T-helper 1 cell treated with Interleukin-12 subunit alpha and Interleukin-12 subunit beta and Interleukin-4 antibody, amounts not matched to agents 30 ng/mL and 1 ng/mL, for 36 hours (primary cell): Measurements from ENCODE around the gene ZBTB11. TPM values are rescaled to one million over a fixed set of nuclear protein-coding genes. Genes with fewer than 3 reads are reported as not detected.
"Not testable (repeated sequence)": the region's sequence is repeated elsewhere in the genome, so short reads cannot be mapped to it uniquely, and the experiment has no call there.

Source experiments
- intact Hi-C: fragments of 100-400 bp; cut with micrococcal nuclease; formaldehyde crosslinking; loops from one replicate; pipeline ENCODE4 v1.15.1; 2024
- total RNA-seq: library from RNA; stranded (reverse); gene quantifications from 2 replicates; pipeline ENCODE4 v1.2.3, GENCODE V29; 2022

ZBTB11 gene
- total RNA-seq, 1 donor from 2014 or later = 33.2 TPM

DNA sequence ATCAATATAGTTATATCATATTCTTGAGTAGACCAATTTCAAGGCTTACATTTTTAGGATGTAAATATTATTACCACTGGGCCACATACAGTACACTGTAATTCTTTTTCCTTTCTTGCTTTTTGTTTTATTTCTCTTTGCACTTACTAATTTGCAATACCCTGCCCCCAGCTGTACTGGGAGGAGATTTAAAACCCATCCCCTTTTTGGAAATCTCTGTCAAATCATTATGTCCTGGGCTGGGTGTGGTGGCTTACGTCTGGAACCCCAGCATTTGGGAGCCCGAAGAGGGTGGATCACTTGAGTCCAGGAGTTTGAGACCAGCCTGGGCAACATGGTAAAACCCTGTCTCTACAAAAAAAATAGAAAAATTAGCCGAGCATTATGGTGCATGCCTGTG, 16.2 kb downstream of the ZBTB11 start:
- intact Hi-C loops = loop anchor here (10.0 kb wide), 1 partner anchor 926 kb away; no protein-coding TSS in a partner anchor

DNA sequence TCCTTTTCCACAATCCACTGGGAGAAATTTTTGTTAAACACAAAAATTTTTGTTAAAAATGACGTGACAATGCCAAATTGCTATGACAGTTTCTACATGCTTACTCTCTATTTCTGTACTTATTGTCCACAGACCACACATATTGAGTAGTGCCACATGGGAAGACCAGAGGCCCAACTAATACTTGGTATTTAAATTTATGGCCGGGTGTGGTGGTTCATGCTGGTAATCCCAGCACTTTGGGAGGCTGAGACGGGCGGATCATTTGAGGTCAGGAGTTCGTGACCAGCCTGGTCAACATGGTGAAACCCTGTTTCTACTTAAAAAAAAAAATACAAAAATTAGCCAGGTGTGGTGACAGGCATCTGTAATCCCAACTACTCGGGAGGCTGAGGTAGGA, 20.3 kb downstream of the ZBTB11 start:
- intact Hi-C loops = no loop called here

DNA sequence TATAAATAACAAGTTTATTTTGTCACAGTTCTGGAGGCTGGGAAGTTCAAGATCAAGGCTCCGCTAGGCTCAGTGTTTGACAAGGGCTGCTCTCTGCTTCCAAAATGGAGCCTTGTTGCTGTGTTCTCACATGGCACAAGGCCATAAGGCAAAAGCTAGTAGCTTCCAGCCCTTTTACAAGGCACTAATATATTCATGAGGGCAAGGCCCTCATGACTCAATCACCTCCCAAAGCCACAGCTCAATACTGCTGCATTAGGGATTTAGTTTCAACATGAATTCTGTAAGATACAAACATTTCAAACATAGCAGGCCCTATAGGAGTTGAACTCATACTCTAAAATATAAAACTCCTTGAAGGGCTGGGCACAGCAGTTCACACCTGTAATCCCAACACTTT, 30.2 kb downstream of the ZBTB11 start:
- intact Hi-C loops = no loop called here

DNA sequence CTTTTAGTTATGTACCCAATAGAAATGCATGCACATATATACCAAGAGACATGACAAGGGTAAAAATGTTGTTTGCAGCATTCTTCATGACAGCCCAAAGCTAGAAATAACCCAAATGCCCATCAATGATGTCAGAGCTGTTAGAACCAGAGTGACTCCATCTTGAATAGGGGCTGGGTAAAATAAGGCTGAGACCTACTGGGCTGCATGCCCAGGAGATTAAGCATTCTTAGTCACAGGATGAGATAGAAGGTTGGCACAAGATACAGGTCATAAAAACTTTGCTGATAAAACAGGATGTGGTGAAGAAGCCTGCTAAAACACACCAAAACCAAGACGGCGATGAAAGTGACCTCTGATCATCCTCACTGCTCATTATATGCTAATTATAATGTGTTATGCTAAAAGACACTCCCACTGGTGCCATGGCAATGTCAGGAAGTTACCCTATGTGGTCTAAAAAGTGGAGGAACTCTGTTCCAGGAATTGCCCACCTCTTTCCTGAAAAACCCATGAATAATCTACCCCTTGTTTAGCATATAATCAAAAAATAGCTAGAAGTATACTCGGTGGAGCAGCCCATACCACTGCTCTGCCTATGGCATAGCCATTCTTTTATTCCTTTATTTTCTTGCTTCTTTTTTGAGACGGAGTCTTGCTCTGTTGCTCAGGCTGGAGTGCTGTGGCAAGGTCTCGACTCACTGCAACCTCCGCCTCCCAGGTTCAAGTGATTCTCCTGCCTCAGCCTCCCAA, 32.9 kb downstream of the ZBTB11 start:
- intact Hi-C loops = no loop called here

DNA sequence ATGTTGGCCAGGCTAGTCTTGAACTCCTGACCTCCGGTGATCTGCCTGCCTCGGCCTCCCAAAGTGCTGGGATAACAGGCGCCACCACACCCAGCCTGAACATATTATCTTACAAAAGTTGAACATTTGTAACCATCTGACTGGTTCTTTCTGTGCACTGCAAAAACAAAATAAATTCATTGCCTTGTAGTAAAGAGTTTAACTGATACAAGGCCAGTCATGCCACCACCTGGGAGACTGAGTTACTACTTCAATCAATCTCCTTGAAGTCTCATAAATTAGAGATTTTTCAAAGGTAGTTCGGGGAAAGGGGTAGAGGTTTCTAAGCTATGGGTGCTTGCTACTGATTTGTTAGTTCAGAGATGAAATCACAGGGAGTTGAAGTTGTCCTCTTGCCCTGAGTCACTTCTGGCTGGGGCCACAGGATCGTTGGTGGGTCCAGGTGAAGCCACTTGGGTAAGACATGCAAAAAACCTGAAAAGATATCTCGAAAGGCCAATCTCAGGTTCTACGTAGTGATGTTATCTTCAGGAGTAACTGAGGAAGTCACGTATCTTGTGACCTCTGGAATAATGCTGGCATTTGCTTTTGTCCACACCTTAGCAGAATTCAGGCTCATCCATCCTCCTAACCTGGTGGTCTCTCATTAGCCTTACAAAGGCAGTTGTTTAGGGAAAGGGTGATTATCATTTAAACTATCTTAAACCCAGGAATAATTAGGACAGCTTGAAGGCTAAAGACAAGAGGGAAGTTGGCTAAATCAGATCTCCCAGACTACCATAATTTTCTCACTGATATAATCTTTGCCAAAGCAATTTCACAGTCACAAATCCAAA, 33.7 kb downstream of the ZBTB11 start:
- intact Hi-C loops = no loop called here

DNA sequence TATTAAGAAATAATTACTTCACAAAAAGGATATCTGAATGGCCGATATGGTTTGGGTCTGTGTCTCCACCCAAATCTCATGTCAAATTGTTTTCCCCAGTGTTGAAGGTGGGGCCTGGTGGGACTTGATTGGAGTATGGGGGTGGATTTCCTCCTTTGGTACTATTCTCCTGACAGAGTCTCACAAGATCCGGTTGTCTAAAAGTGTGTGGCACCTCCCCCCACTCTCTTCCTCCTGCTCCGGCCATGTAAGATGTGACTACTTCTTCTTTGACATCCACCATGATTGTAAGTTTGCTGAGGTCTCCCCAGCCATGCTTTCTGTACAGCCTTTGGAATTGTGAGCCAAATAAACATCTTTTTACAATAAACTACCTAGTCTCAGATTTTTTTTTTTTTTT, 34.5 kb downstream of the ZBTB11 start:
- intact Hi-C loops = no loop called here

DNA sequence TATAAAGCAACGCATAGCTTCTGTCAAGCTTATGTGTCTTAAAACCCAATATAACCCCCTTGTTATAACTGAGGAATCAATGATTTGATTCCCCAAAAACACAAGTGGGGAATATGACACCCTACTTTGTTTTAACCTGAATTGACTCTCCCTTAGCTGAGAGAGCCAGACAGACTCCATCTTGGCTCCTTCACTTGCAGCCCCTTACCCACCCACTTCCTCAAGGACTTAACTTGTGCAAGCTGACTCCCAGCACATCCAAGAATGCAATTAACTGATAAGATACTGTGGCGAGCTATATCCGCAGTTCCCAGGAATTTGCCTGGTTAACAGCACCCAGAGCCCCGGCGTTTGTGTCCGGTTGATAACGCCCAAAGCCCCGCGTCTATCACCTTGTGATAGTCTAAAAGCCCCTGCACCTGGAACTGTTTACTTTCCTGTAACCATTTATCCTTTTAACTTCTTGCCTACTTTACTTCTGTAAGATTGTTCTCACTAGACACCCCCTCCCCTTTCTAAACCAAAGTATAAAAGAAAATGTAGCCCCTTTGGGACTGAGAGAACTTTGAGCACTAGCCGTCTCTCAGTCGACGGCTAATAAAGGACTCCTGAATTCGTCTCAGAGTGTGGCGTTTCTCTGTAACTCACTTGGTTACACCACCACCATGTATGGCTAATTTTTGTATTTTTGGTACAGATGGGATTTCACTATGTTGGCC, 35.4 kb downstream of the ZBTB11 start:
- intact Hi-C loops = not testable (repeated sequence)

DNA sequence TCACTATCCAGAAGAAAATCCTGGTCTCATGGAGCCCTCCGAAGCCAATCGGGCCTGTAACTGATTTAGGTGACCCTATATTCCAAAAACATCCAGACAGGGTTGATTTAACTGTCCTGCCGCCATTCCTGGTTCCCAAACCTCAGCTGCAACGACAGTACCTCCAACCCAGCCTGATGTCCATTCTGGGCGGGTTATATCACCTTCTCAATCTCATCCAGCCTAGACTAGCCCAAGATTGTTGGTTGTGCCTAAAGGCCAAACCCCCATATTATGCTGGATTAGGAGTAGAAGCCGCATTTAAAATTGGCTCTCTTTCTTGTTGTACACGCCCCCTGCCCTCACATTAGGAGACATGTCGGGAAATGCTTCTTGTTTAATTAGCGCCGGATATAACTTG, 36.7 kb downstream of the ZBTB11 start:
- intact Hi-C loops = no loop called here

DNA sequence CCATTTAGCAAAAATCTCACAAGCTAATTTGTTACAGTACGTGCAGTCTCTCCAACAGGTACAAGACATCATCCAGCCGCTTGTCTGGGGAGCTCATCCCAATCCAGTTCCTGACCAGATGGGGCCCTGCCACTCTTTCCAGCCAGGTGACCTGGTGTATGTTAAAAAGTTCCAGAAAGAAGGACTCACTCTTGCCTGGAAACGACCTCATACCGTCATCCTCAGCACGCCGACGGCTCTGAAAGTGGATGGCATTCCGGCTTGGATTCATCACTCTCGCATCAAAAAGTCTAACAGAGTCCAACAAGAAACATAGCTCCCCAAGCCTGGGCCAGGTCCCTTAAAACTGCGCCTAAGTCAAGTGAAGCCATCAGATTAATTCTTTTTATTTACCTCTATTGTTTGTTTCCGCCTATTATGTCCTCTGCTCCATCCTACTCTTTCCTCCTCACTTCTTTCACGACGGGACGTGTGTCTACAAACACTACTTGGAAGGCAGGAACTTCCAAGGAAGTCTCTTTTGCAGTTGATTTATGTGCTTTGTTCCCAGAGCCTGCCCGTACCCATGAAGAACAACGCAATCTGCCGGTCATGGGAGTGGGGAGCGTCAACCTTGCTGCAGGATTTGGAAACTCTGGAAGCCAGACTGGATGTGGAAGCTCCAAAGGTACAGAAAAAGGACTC, 37.5 kb downstream of the ZBTB11 start:
- intact Hi-C loops = loop anchor here (5.0 to 10.0 kb wide), 5 partner anchors 242 to 1807 kb away; no protein-coding TSS in a partner anchor

DNA sequence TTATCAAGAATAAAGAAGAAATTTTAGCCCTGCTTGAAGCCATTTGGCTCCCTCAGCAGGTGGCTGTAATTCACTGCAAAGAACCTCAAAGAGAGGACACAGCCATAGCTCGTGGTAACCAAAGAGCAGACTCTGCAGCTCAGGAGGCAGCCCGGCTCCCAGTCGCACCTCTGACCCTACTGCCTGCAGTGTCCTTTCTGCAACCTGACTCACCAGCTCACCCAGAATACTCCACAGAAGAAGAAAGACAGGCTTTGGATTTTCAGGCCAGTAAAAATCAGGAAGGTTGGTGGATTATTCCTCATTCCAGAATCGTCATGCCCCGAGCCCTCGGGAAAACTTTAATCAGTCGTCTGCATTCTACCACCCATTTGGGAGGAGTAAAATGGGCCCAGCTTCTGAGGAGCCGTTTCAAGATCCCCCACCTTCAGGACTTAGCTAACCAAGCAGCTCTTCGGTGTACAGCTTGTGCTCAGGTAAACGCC, 38.6 kb downstream of the ZBTB11 start:
- intact Hi-C loops = loop anchor here (5.0 to 10.0 kb wide), 5 partner anchors 241 to 1806 kb away; no protein-coding TSS in a partner anchor

DNA sequence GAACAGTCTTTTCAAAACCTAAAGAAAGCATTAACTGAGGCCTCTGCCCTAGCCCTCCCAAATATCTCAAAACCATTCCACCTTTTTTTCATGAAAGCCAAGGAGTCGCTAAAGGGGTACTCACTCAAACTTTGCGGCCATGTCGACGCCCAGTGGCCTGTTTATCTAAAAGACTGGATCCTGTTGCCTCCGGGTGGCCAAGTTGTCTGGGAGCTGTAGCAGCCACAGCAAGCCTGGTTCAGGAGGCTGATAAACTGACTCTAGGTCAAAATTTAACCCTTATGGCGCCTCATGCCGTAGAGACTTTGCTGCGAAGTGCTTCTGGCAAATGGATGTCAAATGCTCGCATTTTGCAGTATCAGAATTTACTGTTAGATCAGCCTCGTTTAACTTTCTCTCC, 39.5 kb downstream of the ZBTB11 start:
- intact Hi-C loops = loop anchor here (2.0 to 10.0 kb wide), 6 partner anchors 240 to 1805 kb away; no protein-coding TSS in a partner anchor

DNA sequence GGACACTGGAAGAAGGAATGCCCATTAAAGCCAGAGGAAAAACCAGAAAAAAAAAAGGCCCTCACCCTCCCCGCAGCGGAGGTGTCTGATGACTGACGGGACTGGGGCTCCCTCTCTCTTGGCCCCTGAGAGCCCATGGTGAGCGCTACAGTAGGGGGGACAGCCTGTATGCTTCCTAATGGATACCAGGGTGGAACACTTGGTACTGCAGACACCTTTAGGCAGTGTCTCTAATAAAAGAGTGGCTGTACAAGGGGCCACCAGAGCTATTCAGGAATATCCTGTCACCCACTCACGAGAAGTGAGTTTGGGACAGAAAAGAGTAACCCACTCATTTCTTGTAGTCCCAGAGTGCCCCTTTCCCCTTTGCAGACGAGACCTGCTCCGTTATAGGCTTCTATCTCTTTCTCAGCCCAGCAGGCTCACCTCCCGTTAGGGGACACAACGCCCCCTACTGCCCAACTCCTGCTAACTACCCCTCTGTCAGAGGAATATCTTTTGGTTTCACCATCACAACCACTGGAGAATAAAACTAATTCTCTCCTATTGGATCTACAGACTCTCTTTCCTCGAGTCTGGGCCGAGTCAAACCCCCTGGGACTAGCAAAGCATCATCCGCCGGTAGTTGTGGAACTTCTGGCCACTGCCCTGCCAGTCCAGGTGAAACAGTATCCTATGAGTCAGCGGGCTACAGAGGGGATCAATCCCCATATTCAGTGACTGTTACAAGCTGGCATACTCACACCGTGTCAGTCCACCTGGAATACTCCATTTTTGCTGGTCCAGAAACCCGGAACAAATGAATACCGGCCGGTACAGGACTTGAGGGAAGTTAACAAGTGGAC, 40.8 kb downstream of the ZBTB11 start:
- intact Hi-C loops = loop anchor here (1.0 to 10.0 kb wide), 10 partner anchors 63 to 1804 kb away; no protein-coding TSS in a partner anchor

DNA sequence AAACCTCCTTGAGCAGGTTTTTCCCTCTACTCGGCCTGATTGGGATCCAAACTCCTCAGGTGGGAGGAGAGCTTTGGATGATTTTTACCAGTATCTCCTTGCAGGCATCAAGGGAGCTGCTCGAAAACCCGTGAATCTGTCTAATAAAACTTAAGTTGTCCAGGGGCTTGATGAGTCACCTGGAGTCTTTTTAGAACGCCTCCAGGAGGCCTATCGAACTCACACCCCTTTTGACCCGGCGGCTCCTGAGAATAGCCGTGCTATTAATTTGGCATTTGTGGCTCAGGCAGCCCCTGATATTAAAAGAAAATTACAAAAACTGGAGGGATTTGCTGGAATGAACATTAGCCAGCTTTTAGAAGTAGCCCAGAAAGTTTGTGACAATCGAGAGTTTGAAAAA, 41.6 kb downstream of the ZBTB11 start:
- intact Hi-C loops = loop anchor here (5.0 to 10.0 kb wide), 5 partner anchors 238 to 1803 kb away; no protein-coding TSS in a partner anchor

DNA sequence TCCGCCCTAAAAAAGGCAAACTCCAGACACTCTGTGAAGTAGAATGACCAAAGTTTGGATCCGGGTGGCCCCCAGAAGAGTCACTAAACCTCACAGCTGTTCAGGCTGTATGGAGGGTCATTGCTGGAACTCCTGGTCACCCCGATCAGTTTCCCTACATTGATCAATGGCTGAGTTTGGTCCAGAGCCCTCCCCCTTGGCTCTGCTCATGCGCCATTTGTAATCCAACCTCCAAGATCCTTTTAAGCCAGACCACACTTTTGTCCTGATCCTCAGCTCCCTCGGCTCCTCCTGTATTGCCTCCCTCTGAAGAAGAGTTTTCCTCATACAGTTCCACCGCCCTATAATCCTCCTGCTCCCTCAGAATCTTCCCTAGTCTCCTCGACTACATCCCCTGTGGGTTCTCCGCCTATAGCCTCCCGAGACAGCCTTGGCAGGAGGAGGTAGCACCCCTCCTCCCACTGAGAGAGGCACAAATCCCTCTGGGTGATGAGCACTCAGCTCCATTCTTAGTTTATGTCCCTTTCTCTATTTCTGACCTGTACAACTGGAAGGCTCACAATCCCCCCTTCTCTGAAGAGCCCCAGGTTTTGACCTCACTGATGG, 42.2 kb downstream of the ZBTB11 start:
- intact Hi-C loops = loop anchor here (5.0 to 10.0 kb wide), 5 partner anchors 237 to 1802 kb away; no protein-coding TSS in a partner anchor

DNA sequence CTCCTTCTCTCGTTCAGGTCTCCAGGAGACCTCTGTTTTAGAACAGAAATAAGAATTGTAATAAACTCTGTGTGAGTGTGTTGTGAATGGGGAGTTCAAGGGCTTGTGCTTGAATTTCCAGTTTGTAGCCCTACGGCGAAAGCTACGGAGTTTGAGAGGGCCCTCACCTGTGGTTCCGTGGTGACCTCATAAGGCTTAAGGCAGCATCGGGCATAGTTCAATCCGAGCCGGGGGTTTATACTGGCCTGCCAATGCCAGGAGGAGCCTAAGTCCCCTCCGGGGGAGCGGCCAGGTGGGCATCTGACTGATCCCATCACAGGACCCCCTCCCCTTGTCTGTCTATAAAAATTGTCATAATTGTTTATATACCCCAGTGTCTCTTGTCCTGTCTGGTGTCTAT, 43.7 kb downstream of the ZBTB11 start:
- intact Hi-C loops = loop anchor here (10.0 kb wide), 1 partner anchor 388 kb away; no protein-coding TSS in a partner anchor

DNA sequence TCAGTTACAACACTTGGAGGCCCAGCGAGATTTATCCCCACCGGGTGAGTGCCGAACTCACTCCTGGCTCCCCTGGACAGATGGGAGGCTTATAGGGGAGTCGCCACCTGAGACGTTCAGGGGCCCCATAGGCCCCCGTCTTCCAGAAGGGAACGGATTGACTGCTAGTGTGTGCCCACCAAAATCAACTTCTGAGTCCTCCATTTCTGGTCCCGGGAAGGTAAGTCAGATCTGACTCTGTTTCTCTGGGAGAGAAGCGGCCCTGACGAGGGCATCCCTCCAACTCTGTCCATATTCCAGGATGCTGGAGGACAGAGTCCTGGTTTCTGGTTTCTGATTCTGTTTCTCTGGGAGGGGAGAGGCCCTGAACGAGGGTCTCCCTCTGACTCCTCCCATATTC, 44.3 kb downstream of the ZBTB11 start:
- intact Hi-C loops = loop anchor here (10.0 kb wide), 1 partner anchor 388 kb away; no protein-coding TSS in a partner anchor

DNA sequence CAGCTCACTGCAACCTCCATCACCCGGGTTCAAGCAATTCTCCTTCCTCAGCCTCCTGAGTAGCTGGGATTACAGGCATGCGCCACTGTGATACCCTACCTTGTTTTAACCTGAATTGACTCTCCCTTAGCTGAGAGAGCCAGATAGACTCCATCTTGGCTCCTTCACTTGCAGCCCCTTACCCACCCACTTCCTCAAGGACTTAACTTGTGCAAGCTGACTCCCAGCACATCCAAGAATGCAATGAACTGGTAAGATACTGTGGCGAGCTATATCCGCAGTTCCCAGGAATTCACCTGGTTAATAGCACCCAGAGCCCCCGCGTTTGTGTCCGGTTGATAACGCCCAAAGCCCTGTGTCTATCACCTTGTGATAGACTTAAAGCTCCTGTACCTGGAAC, 45.0 kb downstream of the ZBTB11 start:
- intact Hi-C loops = loop anchor here (10.0 kb wide), 1 partner anchor 387 kb away; no protein-coding TSS in a partner anchor

DNA sequence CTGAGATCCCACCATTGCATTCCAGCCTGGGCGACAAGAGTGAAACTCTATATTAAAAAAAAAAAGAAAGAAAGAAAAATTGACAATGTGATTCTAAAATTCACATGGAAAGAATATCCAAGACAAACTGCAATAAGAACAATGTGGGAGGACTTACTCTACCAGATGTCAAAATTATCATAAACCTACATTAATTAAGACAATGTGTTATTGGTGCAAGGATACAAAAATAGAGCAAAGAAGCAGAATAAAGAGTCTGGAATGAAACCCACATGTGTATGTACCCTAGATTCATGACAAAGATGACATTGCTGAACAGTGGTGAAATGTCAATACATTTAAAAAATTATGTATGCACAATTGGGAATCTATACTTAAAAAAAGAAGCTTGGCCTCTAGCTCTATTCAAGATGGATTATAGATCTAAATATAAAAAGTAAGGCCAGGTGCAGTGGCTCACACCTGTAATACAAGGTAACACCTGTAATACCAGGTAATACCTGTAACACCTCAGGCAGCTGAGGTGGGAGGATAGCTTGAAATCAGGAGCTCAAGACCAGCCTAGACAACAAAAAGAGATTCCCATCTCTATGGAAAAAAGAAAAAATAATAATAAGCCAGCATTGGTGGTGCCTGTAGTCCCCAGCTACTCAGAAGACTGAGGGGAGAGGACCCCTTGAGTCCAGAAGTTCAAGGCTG, 45.7 kb downstream of the ZBTB11 start:
- intact Hi-C loops = loop anchor here (10.0 kb wide), 1 partner anchor 386 kb away; no protein-coding TSS in a partner anchor
